Transverse colon (tissue), 4 donors: Measurements from ENCODE around the gene CDCP2. TPM values are rescaled to one million over a fixed set of nuclear protein-coding genes. Genes with fewer than 3 reads are reported as not detected.

Experiments
- DNase-seq: peaks from one replicate; pipeline ENCODE4 v3.0.0-alpha.2; 2019
- H3K27ac ChIP-seq, 4 donors: fragments of 200-600 bp; sonication (generic); 2 replicates each; pipeline ENCODE4 v1.5.1; 2016 to 2018; ENCODE audit warnings: inconsistent platforms in 4 of 4
- H3K27me3 ChIP-seq: fragments of 200-600 bp; sonication (generic); 2 replicates; pipeline ENCODE4 v1.5.1; 2017; ENCODE audit warnings: inconsistent platforms
- H3K36me3 ChIP-seq, 4 donors: fragments of 200-600 bp; sonication (generic); 2 replicates each; pipeline ENCODE4 v1.5.1; 2017 to 2019; ENCODE audit warnings: inconsistent platforms in 4 of 4
- H3K4me1 ChIP-seq, 4 donors: fragments of 200-600 bp; sonication (generic); 2 replicates each; pipeline ENCODE4 v1.5.1; 2017 to 2020; ENCODE audit warnings: inconsistent platforms in 4 of 4
- H3K4me3 ChIP-seq, 4 donors: fragments of 200-600 bp; sonication (generic); 1 replicate in 1 of 4; 2 replicates in 3 of 4; pipeline versions ENCODE4 v1.5.1 to v1.6.1; 2017 to 2019; ENCODE audit warnings: inconsistent platforms in 4 of 4
- H3K9me3 ChIP-seq, 2 donors: fragments of 200-600 bp; sonication (generic); 2 replicates each; pipeline ENCODE4 v1.5.1; 2017 to 2019; ENCODE audit warnings: inconsistent platforms in 2 of 2
- EP300 ChIP-seq: sonication (generic); formaldehyde crosslinking; IDR thresholded peaks from one replicate; pipeline ENCODE4 v1.6.1; 2017; ENCODE audit warnings: antibody characterized with exemption, low read depth
- POLR2A ChIP-seq: fragments of 450-650 bp; IDR thresholded peaks from one replicate; pipeline ENCODE4 v1.6.1; 2016; ENCODE audit warnings: antibody characterized with exemption, mild to moderate bottlenecking, moderate library complexity
- POLR2AphosphoS5 ChIP-seq, 3 donors: sonication (generic); formaldehyde crosslinking; IDR thresholded peaks; one replicate each; pipeline ENCODE4 v1.6.1; 2016; ENCODE audit warnings: antibody characterized with exemption in 3 of 3
- WGBS, 2 donors: methylation state at CpG; one replicate each; pipeline ENCODE4 v1.1.5; 2018; ENCODE audit warnings: low coverage in 1 of 2; 5-methylcytosine and 5-hydroxymethylcytosine counted together
- in situ Hi-C, 4 donors: fragments of 200-750 bp; cut with MboI; loops; one replicate each; pipeline versions ENCODE4 v1.15.0 to v1.15.1; 2017; ENCODE audit warnings: low sequenced_read_pairs in 3 of 4, low pct_ligation_motif_present in 1 of 4, low pct_unique_long_range_greater_than_20kb in 1 of 4
- intact Hi-C: fragments of 100-400 bp; cut with DNase I; formaldehyde crosslinking; loops from one replicate; pipeline ENCODE4 v1.15.1; 2023; ENCODE audit warnings: low total_unique reads
- total RNA-seq, 4 donors: library from RNA; depleted of rRNA; stranded (reverse); fragments of >200 nt; gene quantifications; one replicate each; pipeline ENCODE4 v1.1.0, GENCODE V29; 2016
- TF ChIP-seq, protein P1 (sequence below), 5 experiments: fragments of 200-600 bp in 3 of 5; fragments of 450-650 bp in 2 of 5; sonication (generic) in 3 of 5; IDR thresholded peaks; 1 replicate in 2 of 5; 2 replicates in 3 of 5; pipeline ENCODE4 v1.5.1; 2016 to 2017; ENCODE audit warnings: antibody characterized with exemption in 5 of 5, inconsistent platforms in 3 of 5, mild to moderate bottlenecking in 2 of 5, moderate library complexity in 1 of 5

CDCP2 gene
- total RNA-seq, 4 donors from 2014 or later, result 0.48 TPM; not detected in 3

DNA sequence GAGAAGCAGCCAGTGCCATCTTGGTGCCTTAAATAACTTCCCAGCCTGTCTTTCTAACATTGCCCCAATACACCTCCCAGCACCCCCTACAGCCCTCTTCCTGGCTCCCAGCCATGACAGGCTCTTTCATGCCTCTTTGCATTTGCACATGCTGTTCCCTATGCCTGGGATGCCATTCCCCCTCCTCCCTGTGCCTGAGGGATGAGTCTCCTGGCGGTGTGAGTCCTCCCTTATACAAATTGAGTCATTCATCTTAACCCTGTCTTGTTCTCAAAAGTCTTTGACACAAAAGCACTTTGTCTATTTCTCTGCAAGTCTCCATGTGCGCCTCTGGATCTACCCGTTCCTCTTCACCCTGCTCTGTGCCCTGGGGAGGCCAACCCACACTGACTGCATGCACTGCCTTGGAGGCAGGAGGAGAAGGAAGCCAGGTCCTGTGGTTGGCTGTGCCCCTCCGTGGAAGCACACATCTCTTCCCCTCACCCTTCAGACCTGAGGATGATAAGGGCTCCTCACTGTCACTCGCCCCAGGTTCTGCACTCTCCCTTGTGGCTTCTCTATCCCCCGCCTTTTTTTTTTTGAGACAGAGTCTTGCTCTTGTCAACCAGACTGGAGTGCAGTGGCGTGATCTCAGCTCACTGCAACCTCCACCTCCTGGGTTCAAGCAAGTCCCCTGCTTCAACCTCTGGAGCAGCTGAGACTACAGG, 25.1 kb downstream of the CDCP2 start:
- in situ Hi-C loops (loop anchor here in 1 of 4 donors (10.0 kb wide), 1 partner anchor 367 kb away; no protein-coding TSS in a partner anchor), intact Hi-C loops (no loop called here)
- no peaks in the 10 kb centered on the region for H3K36me3 ChIP-seq
- no peaks in the 10 kb centered on the region for H3K27me3 ChIP-seq
- no peak overlapping the region for H3K27ac ChIP-seq
- no peak for DNase-seq
- no peaks in the 10 kb centered on the region for H3K9me3 ChIP-seq
- H3K4me1 ChIP-seq, result peaks cover 0 to 13% (median 0%) of the 10 kb centered on the region in 4 donors
- TF ChIP-seq EP300, result no peak
- TF ChIP-seq POLR2AphosphoS5 (IDR thresholded peaks at IDR 0.05), result no peak
- TF ChIP-seq, protein P1, sequence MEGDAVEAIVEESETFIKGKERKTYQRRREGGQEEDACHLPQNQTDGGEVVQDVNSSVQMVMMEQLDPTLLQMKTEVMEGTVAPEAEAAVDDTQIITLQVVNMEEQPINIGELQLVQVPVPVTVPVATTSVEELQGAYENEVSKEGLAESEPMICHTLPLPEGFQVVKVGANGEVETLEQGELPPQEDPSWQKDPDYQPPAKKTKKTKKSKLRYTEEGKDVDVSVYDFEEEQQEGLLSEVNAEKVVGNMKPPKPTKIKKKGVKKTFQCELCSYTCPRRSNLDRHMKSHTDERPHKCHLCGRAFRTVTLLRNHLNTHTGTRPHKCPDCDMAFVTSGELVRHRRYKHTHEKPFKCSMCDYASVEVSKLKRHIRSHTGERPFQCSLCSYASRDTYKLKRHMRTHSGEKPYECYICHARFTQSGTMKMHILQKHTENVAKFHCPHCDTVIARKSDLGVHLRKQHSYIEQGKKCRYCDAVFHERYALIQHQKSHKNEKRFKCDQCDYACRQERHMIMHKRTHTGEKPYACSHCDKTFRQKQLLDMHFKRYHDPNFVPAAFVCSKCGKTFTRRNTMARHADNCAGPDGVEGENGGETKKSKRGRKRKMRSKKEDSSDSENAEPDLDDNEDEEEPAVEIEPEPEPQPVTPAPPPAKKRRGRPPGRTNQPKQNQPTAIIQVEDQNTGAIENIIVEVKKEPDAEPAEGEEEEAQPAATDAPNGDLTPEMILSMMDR (IDR thresholded peaks at IDR 0.05), result no peak
- TF ChIP-seq POLR2A, result no peak
- H3K4me3 ChIP-seq, result no peak overlapping the region
- WGBS, 2 donors, result 86 to 96% methylated on average over 4 to 7 of the region's 7 CpGs

DNA sequence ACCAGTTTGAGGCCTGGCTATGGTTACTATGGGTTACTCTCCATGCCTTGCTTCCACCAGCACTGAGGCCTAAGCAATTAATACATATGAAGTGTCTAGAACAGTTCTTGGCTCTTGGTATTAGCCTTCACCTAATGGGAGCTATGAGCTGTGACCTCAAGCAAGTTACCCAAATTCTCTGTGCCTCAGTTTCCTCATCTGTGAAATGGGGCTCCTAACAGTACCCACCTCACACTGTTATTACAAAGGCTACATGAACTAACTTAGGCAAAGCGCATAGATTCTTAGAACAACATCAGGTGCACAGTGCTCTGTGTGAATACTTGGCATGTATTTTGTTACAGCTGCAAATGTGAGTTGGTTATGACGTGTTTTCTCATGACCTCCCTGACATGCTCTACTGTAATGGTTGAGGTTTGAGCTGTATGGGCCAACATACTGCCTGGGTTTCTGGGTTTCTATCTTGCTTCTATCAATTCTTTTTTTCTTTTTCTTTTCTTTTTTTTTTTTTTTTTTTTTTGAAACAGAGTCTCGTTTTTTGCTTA, 26.5 kb downstream of the CDCP2 start:
- no peak for DNase-seq
- Histone ChIP-seq H3K9me3 (no peaks in the 10 kb centered on the region), H3K4me1 (peaks cover under 1 to 21% (median 7%) of the 10 kb centered on the region in 4 donors), H3K36me3 (no peaks in the 10 kb centered on the region), H3K27ac (no peak overlapping the region), H3K4me3 (no peak overlapping the region), H3K27me3 (no peaks in the 10 kb centered on the region)
- intact Hi-C loops, result no loop called here
- in situ Hi-C loops, result loop anchor here in 1 of 4 donors (10.0 kb wide), 1 partner anchor 368 kb away; no protein-coding TSS in a partner anchor
- WGBS, 2 donors, result 81 to 93% methylated on average over 3 of the region's 3 CpGs
- TF ChIP-seq POLR2A (no peak), POLR2AphosphoS5 (IDR thresholded peaks at IDR 0.05) (no peak), EP300 (no peak)
- TF ChIP-seq, protein P1 (IDR thresholded peaks at IDR 0.05), result no peak

DNA sequence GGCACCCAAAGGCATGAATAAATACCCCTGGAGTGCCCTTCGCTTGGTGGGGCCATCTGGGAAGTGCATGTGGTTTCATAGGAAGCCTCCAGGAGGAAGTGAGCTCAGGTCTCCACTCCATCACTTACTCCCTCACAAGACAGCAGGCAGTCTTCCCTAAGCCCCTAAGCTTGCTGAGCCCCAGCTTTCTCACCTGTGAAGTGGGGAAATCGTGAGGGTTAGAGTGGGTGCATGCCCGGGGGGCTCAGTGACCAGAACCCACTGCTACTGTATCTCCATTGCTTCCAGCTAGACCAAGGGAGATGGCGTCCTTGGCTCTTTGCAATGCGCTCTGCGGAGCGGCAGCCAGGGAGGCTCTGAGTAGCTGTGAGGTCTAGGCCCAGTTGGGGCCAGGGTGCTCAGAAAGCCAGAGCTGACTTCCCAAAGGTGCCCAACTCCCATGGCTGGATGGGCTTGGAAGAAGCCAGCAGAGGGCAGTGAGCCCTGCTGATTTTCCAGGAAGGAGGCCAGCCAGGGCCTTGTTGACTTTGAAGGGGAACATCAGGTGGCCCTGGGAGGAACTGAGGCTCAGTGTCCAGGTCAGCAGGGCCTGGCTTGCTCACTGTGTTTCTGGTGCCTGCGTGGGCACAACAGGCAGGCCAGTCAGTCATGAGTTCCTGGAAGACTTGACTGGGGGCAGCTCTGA, 27.3 kb downstream of the CDCP2 start:
- Histone ChIP-seq H3K4me3 (no peak overlapping the region), H3K9me3 (no peaks in the 10 kb centered on the region), H3K4me1 (peaks cover 5 to 29% (median 13%) of the 10 kb centered on the region in 4 donors), H3K27ac (no peak overlapping the region), H3K27me3 (no peaks in the 10 kb centered on the region), H3K36me3 (no peaks in the 10 kb centered on the region)
- intact Hi-C loops (no loop called here), in situ Hi-C loops (loop anchor here in 1 of 4 donors (10.0 kb wide), 1 partner anchor 369 kb away; no protein-coding TSS in a partner anchor)
- DNase-seq, result peak; percentile 24
- WGBS, 2 donors, result 80 to 85% methylated on average over 1 to 8 of the region's 8 CpGs
- TF ChIP-seq, protein P1 (IDR thresholded peaks at IDR 0.05), result peak in 3 of 5 experiments; percentile 12 to 29 (median 17)
- TF ChIP-seq EP300, result no peak

DNA sequence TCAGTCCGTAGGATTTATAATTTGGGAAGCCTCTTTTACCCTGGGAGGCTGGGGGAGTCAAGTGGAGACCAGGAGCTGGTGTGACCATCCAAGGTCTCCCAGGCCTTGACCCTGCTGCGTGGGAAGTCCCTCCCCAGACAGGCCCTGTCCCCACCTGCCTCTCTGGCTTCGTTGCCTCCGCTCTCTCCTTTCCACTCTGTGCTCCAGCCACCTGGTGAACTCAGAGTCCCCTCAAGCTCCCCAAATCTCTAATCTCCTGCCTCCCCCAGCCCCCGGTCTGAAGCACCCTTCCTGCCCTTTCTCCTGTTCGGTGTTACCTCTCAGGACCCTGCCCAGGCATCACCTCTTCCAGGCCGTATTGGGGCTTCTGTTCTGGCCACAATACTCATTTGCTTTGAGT, 27.9 kb downstream of the CDCP2 start:
- H3K4me3 ChIP-seq, result no peak overlapping the region
- H3K27me3 ChIP-seq, result no peaks in the 10 kb centered on the region
- no peaks in the 10 kb centered on the region for H3K36me3 ChIP-seq
- WGBS, 2 donors, result 78 to 82% methylated on average over 5 to 7 of the region's 7 CpGs
- DNase-seq, result no peak
- peak overlapping the region in 2 of 4 donors; percentile 13 to 47 for H3K27ac ChIP-seq
- intact Hi-C loops, result loop anchor here (5.0 kb wide), 2 partner anchors 282 to 362 kb away; partner anchors contain the start of gene SSBP3
- peaks cover 5 to 29% (median 13%) of the 10 kb centered on the region in 4 donors for H3K4me1 ChIP-seq
- in situ Hi-C loops, result loop anchor here in 3 of 4 donors (5.0 to 25.0 kb wide), 3 partner anchors 362 to 370 kb away; no protein-coding TSS in a partner anchor
- TF ChIP-seq POLR2AphosphoS5 (IDR thresholded peaks at IDR 0.05) (no peak), POLR2A (no peak), EP300 (no peak)
- TF ChIP-seq, protein P1 (IDR thresholded peaks at IDR 0.05), result no peak
- no peaks in the 10 kb centered on the region for H3K9me3 ChIP-seq
